Activated CD4-positive, alpha-beta T cell treated with anti-CD3 and anti-CD28 coated beads, Interleukin-2, amount 10 ng/mL, durations not matched to agents 7 days and 5 days (primary cell): Measurements from ENCODE around the gene CC2D2B. TPM values are rescaled to one million over a fixed set of nuclear protein-coding genes. Genes with fewer than 3 reads are reported as not detected.
"Not testable (repeated sequence)": the region's sequence is repeated elsewhere in the genome, so short reads cannot be mapped to it uniquely, and the experiment has no call there.

ENCODE experiments used
- CTCF ChIA-PET: fragments of 350-600 bp; sonication (Branson Sonifier 250); formaldehyde crosslinking; loops from one replicate; lab custom pipeline; 2021; ENCODE audit warnings: antibody characterized with exemption; lab: Charles Lee
- POLR2A ChIA-PET: fragments of 350-600 bp; sonication (Branson Sonifier 250); formaldehyde crosslinking; loops from one replicate; lab custom pipeline; 2021; ENCODE audit warnings: antibody characterized with exemption; lab: Charles Lee
- DNase-seq: peaks from one replicate; pipeline ENCODE4 v3.0.0-alpha.2; 2020
- H3K27ac Mint-ChIP-seq: one replicate; pipeline ENCODE4 v1.8.0; 2021; ENCODE audit warnings: mild to moderate bottlenecking, moderate library complexity, mixed read lengths
- H3K27me3 Mint-ChIP-seq: one replicate; pipeline ENCODE4 v1.8.0; 2021; ENCODE audit warnings: mixed read lengths
- H3K36me3 Mint-ChIP-seq: one replicate; pipeline ENCODE4 v1.8.0; 2021; ENCODE audit warnings: low read depth, mixed read lengths
- H3K4me1 Mint-ChIP-seq: one replicate; pipeline ENCODE4 v1.8.0; 2021; ENCODE audit warnings: mixed read lengths
- H3K4me3 Mint-ChIP-seq: one replicate; pipeline ENCODE4 v1.8.0; 2021; ENCODE audit warnings: mild to moderate bottlenecking, moderate library complexity, mixed read lengths
- H3K9me3 Mint-ChIP-seq: one replicate; pipeline ENCODE4 v1.8.0; 2021; ENCODE audit warnings: mixed read lengths
- total RNA-seq, 2 experiments: library from RNA; stranded (reverse); gene quantifications; one replicate each; pipeline ENCODE4 v1.2.3, GENCODE V29; 2021

Gene CC2D2B
- total RNA-seq, 2 experiments from 2014 or later: not detected

GRCh38 chr10:96043893-96044715 lies 136.3 kb downstream of the CC2D2B start:
- CTCF ChIA-PET: interaction anchor here (1.4 kb wide), 1 partner anchor 50 kb away, joined by 3 read pairs; no protein-coding TSS in a partner anchor

GRCh38 chr10:96044736-96045135 lies 137.0 kb downstream of the CC2D2B start:
- peaks cover 47% of the 10 kb centered on the region for H3K4me1 Mint-ChIP-seq

More at GRCh38 chr10:96043893-96044715, 136.3 kb downstream of the CC2D2B start:
- peak overlapping the region; percentile 89 for H3K27ac Mint-ChIP-seq
- peak; percentile 50 for DNase-seq
- POLR2A ChIA-PET: interaction anchor here (0.6 kb wide), 1 partner anchor 9 kb away, joined by 3 read pairs; no protein-coding TSS in a partner anchor
- no peaks in the 10 kb centered on the region for H3K27me3 Mint-ChIP-seq
- peak overlapping the region; percentile 89 for H3K4me3 Mint-ChIP-seq
- H3K4me1 Mint-ChIP-seq: peaks cover 45% of the 10 kb centered on the region
- no peaks in the 10 kb centered on the region for H3K9me3 Mint-ChIP-seq
- peaks cover 32% of the 10 kb centered on the region for H3K36me3 Mint-ChIP-seq

DNA sequence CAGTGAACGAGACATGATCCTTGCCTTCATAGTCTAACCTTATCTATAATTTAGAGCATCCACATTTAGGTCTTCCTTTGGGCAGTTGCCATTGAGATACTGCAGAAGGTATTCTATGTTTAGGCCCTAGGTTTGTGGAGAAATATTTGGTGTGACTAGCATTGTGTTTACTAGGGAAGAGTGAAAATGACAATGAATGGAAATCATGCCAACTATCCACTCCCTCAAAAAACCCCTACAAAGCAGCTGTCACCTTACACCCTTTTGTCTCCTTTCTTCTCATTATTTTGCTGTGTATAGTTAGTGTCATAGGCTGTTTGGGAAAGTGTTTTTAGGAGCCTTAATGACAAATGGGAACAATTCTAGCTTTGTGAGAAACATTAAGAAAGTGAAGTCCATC lies 138.8 kb downstream of the CC2D2B start:
- Mint-ChIP-seq H3K36me3 (peaks cover 41% of the 10 kb centered on the region), H3K9me3 (no peaks in the 10 kb centered on the region), H3K27ac (no peak overlapping the region), H3K4me1 (peaks cover 47% of the 10 kb centered on the region), H3K27me3 (no peaks in the 10 kb centered on the region), H3K4me3 (no peak overlapping the region)
- no peak for DNase-seq
- POLR2A ChIA-PET: interaction anchor here (1.3 kb wide), 1 partner anchor 84 kb away, joined by 3 read pairs; the partner anchor contains the start of gene ZNF518A
- CTCF ChIA-PET: interaction anchor here (0.7 to 1.4 kb wide), 4 partner anchors 13 to 353 kb away, joined by 3 to 5 read pairs (median 3); partner anchors contain the start of gene TCTN3

More at GRCh38 chr10:96044736-96045135, 137.0 kb downstream of the CC2D2B start:
- Mint-ChIP-seq H3K9me3 (no peaks in the 10 kb centered on the region), H3K27me3 (no peaks in the 10 kb centered on the region), H3K4me3 (peak overlapping the region; percentile 89), H3K27ac (peak overlapping the region; percentile 89), H3K36me3 (peaks cover 34% of the 10 kb centered on the region)
- POLR2A ChIA-PET: no interaction called here
- CTCF ChIA-PET: interaction anchor here (1.4 kb wide), 1 partner anchor 49 kb away, joined by 3 read pairs; no protein-coding TSS in a partner anchor
- DNase-seq: no peak

DNA sequence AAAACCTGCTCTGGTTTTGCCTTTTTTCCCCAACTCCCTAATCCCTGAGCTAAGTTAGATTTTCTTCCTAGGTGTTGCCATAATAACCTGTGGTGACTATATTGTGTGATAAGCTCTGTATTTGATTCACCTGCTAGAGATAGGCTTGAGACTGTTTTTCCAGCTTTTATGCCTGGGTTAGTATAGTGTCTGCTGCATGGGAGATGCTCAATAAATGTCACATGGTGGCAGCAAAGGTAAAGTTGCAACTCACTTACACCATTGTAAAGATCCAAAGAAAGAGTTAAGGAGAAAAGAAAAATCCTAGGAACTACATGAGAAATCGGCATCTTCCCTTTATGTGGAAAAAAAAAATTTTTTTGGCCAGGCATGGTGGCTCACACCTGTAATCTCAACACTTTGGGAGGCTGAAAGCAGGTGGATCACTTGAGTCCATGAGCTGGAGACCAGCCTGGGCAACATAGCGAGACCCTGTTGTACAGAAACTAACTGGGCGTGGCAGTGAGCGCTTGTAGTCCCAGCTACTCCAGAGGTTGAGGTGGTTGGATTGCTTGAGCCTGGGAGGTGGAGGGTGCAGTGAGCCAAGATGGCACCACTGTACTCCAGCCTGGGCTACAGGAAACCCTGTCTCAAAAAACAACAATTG lies 139.4 kb downstream of the CC2D2B start:
- H3K27me3 Mint-ChIP-seq: no peaks in the 10 kb centered on the region
- H3K9me3 Mint-ChIP-seq: no peaks in the 10 kb centered on the region
- no peak for DNase-seq
- peaks cover 52% of the 10 kb centered on the region for H3K4me1 Mint-ChIP-seq
- H3K36me3 Mint-ChIP-seq: peaks cover 46% of the 10 kb centered on the region
- CTCF ChIA-PET: interaction anchor here (0.7 to 1.4 kb wide), 4 partner anchors 13 to 353 kb away, joined by 3 to 5 read pairs (median 3); partner anchors contain the start of gene TCTN3
- H3K27ac Mint-ChIP-seq: no peak overlapping the region
- POLR2A ChIA-PET: interaction anchor here (1.3 kb wide), 1 partner anchor 83 kb away, joined by 3 read pairs; the partner anchor contains the start of gene ZNF518A
- H3K4me3 Mint-ChIP-seq: no peak overlapping the region

DNA sequence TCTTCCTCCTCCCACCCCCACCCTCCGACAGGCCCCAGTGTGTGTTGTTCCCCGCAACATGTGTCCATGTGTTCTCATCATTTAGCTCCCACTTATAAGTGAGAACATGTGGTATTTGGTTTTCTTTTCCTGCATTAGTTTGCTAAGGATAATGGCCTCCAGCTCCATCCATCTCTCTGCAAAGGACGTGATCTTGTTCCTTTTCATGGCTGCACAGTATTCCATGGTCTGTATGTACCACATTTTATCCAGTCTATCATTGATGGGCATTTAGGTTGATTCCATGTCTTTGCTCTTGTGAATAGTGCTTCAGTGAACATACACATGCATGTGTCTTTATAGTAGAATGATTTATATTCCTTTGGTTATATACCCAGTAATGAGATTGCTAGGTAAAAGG lies 140.2 kb downstream of the CC2D2B start:
- not testable (repeated sequence) for H3K27ac Mint-ChIP-seq, DNase-seq, H3K9me3 Mint-ChIP-seq, H3K27me3 Mint-ChIP-seq, H3K4me3 Mint-ChIP-seq
- Mint-ChIP-seq H3K36me3 (peaks cover 51% of the 10 kb centered on the region), H3K4me1 (peaks cover 48% of the 10 kb centered on the region)
- POLR2A ChIA-PET: interaction anchor here (1.3 kb wide), 1 partner anchor 82 kb away, joined by 3 read pairs; the partner anchor contains the start of gene ZNF518A
- CTCF ChIA-PET: interaction anchor here (1.3 to 1.4 kb wide), 2 partner anchors 12 to 354 kb away, joined by 3 to 5 read pairs; partner anchors contain the start of gene TCTN3

DNA sequence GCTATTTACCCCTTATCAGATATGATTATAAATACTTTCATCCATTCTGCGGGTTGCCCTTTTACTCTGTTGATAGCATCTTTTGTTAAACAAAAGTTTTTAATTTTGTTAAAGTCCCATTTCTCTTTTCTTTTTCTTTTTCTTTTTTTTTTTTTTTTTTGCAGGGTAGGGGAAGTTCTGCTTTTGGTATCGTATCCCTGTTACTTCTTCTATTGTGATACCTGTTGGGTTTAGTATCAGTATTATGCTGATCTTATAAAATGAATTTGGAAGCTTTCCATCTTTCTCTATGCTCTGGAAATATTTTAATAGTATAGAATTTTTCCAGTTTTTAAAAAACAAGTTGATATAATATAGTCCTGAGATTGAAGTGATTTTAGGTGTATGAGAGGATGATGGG lies 141.6 kb downstream of the CC2D2B start:
- Mint-ChIP-seq H3K27me3 (no peaks in the 10 kb centered on the region), H3K27ac (no peak overlapping the region), H3K4me1 (peaks cover 51% of the 10 kb centered on the region), H3K4me3 (no peak overlapping the region), H3K9me3 (no peaks in the 10 kb centered on the region), H3K36me3 (peaks cover 54% of the 10 kb centered on the region)
- ChIA-PET CTCF (no interaction called here), POLR2A (no interaction called here)
- no peak for DNase-seq

- H3K27ac Mint-ChIP-seq: no peak overlapping the region
- peaks cover 19% of the 10 kb centered on the region for H3K4me1 Mint-ChIP-seq
- POLR2A ChIA-PET: interaction anchor here (1.3 kb wide), 1 partner anchor 10 kb away, joined by 3 read pairs; the partner anchor contains the start of gene CCNJ
- no peak overlapping the region for H3K4me3 Mint-ChIP-seq
- H3K27me3 Mint-ChIP-seq: no peaks in the 10 kb centered on the region
- H3K9me3 Mint-ChIP-seq: no peaks in the 10 kb centered on the region
- CTCF ChIA-PET: no interaction called here
- DNase-seq: no peak
- peaks cover 53% of the 10 kb centered on the region for H3K36me3 Mint-ChIP-seq
These were observed 146.2 kb downstream of the CC2D2B start for GRCh38 chr10:96053985-96054384.

- ChIA-PET POLR2A (no interaction called here), CTCF (no interaction called here)
- Mint-ChIP-seq H3K4me1 (peaks cover 14% of the 10 kb centered on the region), H3K27me3 (no peaks in the 10 kb centered on the region), H3K4me3 (no peak overlapping the region), H3K9me3 (no peaks in the 10 kb centered on the region), H3K36me3 (peaks cover 57% of the 10 kb centered on the region), H3K27ac (no peak overlapping the region)
- no peak for DNase-seq
These were observed 149.0 kb downstream of the CC2D2B start for GRCh38 chr10:96056787-96057186.

GRCh38 chr10:96061232-96061631 lies 153.5 kb downstream of the CC2D2B start:
- DNase-seq: no peak
- no peak overlapping the region for H3K27ac Mint-ChIP-seq
- POLR2A ChIA-PET: no interaction called here

GRCh38 chr10:96072674-96073073 lies 164.9 kb downstream of the CC2D2B start:
- Mint-ChIP-seq H3K4me1 (peaks cover 29% of the 10 kb centered on the region), H3K4me3 (no peak overlapping the region), H3K36me3 (peaks cover 13% of the 10 kb centered on the region), H3K9me3 (no peaks in the 10 kb centered on the region), H3K27me3 (no peaks in the 10 kb centered on the region), H3K27ac (no peak overlapping the region)
- DNase-seq: no peak
- CTCF ChIA-PET: interaction anchor here (0.8 to 1.2 kb wide), 2 partner anchors 9 to 26 kb away, joined by 3 read pairs; no protein-coding TSS in a partner anchor
- POLR2A ChIA-PET: no interaction called here

More at GRCh38 chr10:96061232-96061631, 153.5 kb downstream of the CC2D2B start:
- Mint-ChIP-seq H3K36me3 (peaks cover 57% of the 10 kb centered on the region), H3K9me3 (peaks cover 2% of the 10 kb centered on the region), H3K27me3 (no peaks in the 10 kb centered on the region), H3K4me1 (peaks cover 30% of the 10 kb centered on the region), H3K4me3 (no peak overlapping the region)
- CTCF ChIA-PET: interaction anchor here (0.7 kb wide), 1 partner anchor 39 kb away, joined by 3 read pairs; no protein-coding TSS in a partner anchor

- CTCF ChIA-PET: no interaction called here
- no peak for DNase-seq
- H3K9me3 Mint-ChIP-seq: no peaks in the 10 kb centered on the region
- H3K36me3 Mint-ChIP-seq: peaks cover 13% of the 10 kb centered on the region
- H3K4me1 Mint-ChIP-seq: peaks cover 29% of the 10 kb centered on the region
- H3K27me3 Mint-ChIP-seq: no peaks in the 10 kb centered on the region
- H3K27ac Mint-ChIP-seq: no peak overlapping the region
- H3K4me3 Mint-ChIP-seq: no peak overlapping the region
- POLR2A ChIA-PET: no interaction called here
These were observed 165.9 kb downstream of the CC2D2B start for GRCh38 chr10:96073722-96074121.

DNA sequence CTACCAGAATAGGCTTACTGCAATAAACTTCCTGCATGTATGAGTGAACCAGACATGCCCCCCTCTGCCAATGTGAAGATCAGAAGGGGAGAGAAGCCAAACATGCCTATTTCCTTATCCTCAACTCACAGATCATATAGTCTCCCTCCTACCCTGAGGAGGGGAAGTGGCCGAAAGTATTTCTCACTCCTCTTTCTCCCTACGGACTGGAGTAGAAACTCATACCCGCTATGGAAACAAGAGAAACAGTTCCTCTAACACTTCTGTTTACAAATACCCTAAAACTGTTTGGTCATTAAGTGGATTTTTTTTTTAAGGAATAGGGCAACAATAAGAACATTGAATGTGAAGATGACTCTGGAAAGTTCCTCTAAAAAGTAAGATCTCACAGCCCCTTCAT lies 167.0 kb downstream of the CC2D2B start:
- CTCF ChIA-PET: interaction anchor here (1.5 kb wide), 1 partner anchor 15 kb away, joined by 6 read pairs; no protein-coding TSS in a partner anchor
- H3K36me3 Mint-ChIP-seq: peaks cover 13% of the 10 kb centered on the region

More for the DNA sequence above, 167.0 kb downstream of the CC2D2B start:
- no peaks in the 10 kb centered on the region for H3K9me3 Mint-ChIP-seq
- H3K27me3 Mint-ChIP-seq: no peaks in the 10 kb centered on the region
- peaks cover 34% of the 10 kb centered on the region for H3K4me1 Mint-ChIP-seq
- H3K4me3 Mint-ChIP-seq: no peak overlapping the region
- H3K27ac Mint-ChIP-seq: no peak overlapping the region
- POLR2A ChIA-PET: interaction anchor here (1.1 kb wide), 1 partner anchor 15 kb away, joined by 3 read pairs; no protein-coding TSS in a partner anchor
- DNase-seq: no peak
